Psoas muscle (tissue), 8 donors: ENCODE measurements around the gene HES2. TPM values are rescaled to one million over a fixed set of nuclear protein-coding genes. Genes with fewer than 3 reads are reported as not detected.

ENCODE experiments used
- ATAC-seq, 4 donors: fragments of 200-7000 bp; cut with Tn5 transposase; one replicate each; pipeline ENCODE4 v1.9.1; 2020; ENCODE audit warnings: moderate library complexity in 3 of 4, mild to moderate bottlenecking in 2 of 4
- DNase-seq, 2 donors: peaks; one replicate each; pipeline ENCODE4 v3.0.0-alpha.2; 2020
- H3K27ac ChIP-seq: fragments of 200-600 bp; one replicate; pipeline ENCODE4 v1.8.0; 2022
- H3K27me3 ChIP-seq, 3 donors: fragments of 200-600 bp in 1 of 3; one replicate each; pipeline versions ENCODE4 v1.6.1 to v1.8.0; 2013 to 2022; ENCODE audit warnings: low read length in 2 of 3, mild to moderate bottlenecking in 2 of 3, moderate library complexity in 1 of 3; ENCODE audit not compliant: insufficient read depth in 3 of 3
- H3K36me3 ChIP-seq, 2 donors: fragments of 200-600 bp in 1 of 2; one replicate each; pipeline versions ENCODE4 v1.6.1 to v1.8.0; 2013 to 2022; ENCODE audit warnings: low read depth in 1 of 2, mild to moderate bottlenecking in 1 of 2, moderate library complexity in 1 of 2; ENCODE audit not compliant: insufficient read depth in 1 of 2
- H3K4me1 ChIP-seq: fragments of 200-600 bp; one replicate; pipeline ENCODE4 v1.8.0; 2022
- H3K4me3 ChIP-seq: fragments of 200-600 bp; one replicate; pipeline ENCODE4 v1.8.0; 2022; ENCODE audit warnings: mild to moderate bottlenecking
- H3K9me3 ChIP-seq: fragments of 200-600 bp; one replicate; pipeline ENCODE4 v1.8.0; 2022
- CTCF ChIP-seq: fragments of 200-600 bp; IDR thresholded peaks from one replicate; pipeline ENCODE4 v1.8.0; 2022; ENCODE audit warnings: antibody characterized with exemption
- WGBS, 3 donors: extraction: QIAGEN DNeasy Blood & Tissue Kit; methylation state at CpG; one replicate each; pipeline versions ENCODE4 v1.1.6 to v1.1.7; 2013; 5-methylcytosine and 5-hydroxymethylcytosine counted together
- intact Hi-C, 2 donors: fragments of 100-400 bp; cut with DNase I; formaldehyde crosslinking; loops; one replicate each; pipeline versions ENCODE4 v1.11.0 to v1.14.2; 2022
- polyA plus RNA-seq, 3 donors: library from polyadenylated mRNA; stranded (reverse); fragments of 200-250 nt; gene quantifications; one replicate each; pipeline ENCODE4 v1.2.3, GENCODE V29; 2013
- total RNA-seq, 4 donors: library from RNA; stranded (reverse); fragmentation: NEBNext Ultra II Directional in 2 of 4; extraction: Animal tissue kit (Norgen Biotek cat#: 25700) in 2 of 4; gene quantifications; one replicate each; pipeline versions ENCODE4 v1.2.1 to v1.2.4, GENCODE V29; 2021 to 2023
- donor health status: healthy with polysubstance abuse.
- donor health status: DM: no; HTN: no; CAD: no; lungs with moderate emphysema.
- donor health status: Bipolar disorder and iron deficiency.
- donor health status: healthy.
- donor health status: DM: yes; HTN: yes; CAD: no.
- donor health status: DM: no; HTN: no; CAD: no.
- donor health status: DM: no; HTN: no; CAD: no.
- donor health status: DM: yes; HTN: yes; CAD: no.

The HES2 gene
- total and polyA plus RNA-seq, 7 donors: 0.06 to 0.13 TPM; not detected in 5

DNA sequence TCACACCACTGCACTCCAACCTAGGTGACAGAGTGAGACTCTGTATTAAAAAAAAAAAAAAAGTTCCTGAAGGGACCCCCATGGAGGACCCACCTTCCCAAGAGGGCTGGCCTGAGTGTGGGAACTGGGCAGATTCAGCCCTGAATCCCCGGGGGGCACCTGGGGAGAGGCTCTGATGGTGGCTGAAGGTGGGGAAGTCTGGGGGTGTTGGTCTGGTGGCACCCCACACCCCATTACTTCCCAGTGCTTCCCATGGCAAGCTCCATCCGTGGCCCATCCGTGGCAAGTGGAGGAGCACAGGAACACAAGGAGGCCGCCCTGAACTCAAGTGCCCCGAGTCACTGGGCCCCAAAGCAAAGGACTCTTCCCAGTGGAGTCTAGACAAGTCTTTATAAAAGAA is 47.0 kb upstream of the HES2 start:
- Histone ChIP-seq H3K27ac (no peak overlapping the region), H3K4me3 (no peak overlapping the region), H3K4me1 (no peaks in the 10 kb centered on the region), H3K27me3 (peaks cover 0 to 29% (median 6%) of the 10 kb centered on the region in 3 donors), H3K36me3 (peaks cover 0 to 4% of the 10 kb centered on the region in 2 donors), H3K9me3 (no peaks in the 10 kb centered on the region)
- no peak for DNase-seq
- ATAC-seq: no peak
- WGBS, 3 donors: 88 to 97% (median 91%) methylated on average over 5 of the region's 5 CpGs
- intact Hi-C loops: no loop called here
- TF ChIP-seq CTCF: no peak

- WGBS, 3 donors: 40 to 62% (median 45%) methylated on average over 41 to 43 of the region's 43 CpGs
- no peak for TF ChIP-seq CTCF
- Histone ChIP-seq H3K27me3 (peaks cover 0 to 35% (median 5%) of the 10 kb centered on the region in 3 donors), H3K4me3 (no peak within 1 kb of the TSS), H3K36me3 (no peaks in the 10 kb centered on the region), H3K4me1 (no peaks in the 10 kb centered on the region), H3K9me3 (no peaks in the 10 kb centered on the region), H3K27ac (no peak within 1 kb of the TSS)
- ATAC-seq: no peak
- intact Hi-C loops: no loop called here
- DNase-seq: no peak
Observed at GRCh38 chr1:6466023-6466422, 46.3 kb upstream of the HES2 start, which contains the start of gene TNFRSF25. Gene TNFRSF25 (minus strand): TSS chr1:6466173. CDS start chr1:6466107, 66 bp downstream.

DNA sequence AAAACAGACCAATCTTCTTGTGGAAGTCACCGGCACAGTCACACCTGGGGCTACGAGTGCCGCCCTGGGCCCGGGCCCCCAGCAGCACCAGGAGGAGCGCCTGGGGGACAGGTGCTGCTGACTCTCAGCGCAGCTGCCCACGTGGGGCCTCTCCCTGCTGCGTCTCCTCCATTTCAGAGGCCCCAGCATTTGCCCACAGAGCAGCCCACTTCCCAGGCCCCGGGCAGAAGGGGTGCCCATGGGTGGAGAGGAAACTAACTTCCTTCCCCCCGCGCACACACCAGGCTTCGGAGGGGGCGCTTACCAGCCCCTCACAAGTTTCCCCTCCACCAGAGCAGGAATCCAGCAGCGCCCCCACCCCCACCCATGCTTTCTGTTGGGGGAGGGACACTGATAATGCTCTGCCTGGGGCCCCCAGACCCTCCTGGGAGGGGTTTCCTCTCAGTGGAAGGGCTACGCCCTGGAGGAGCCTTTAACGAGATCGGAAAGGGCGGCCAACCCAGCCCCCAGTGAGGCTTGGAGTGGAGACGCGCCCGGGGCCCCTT is 45.8 kb upstream of the HES2 start:
- ATAC-seq (no peak), DNase-seq (no peak)
- 66 to 67% (median 67%) methylated on average over 20 to 21 of the region's 21 CpGs for WGBS, 3 donors
- intact Hi-C loops: no loop called here
- Histone ChIP-seq H3K9me3 (no peaks in the 10 kb centered on the region), H3K27ac (no peak overlapping the region), H3K4me1 (no peaks in the 10 kb centered on the region), H3K27me3 (peaks cover 0 to 39% (median 7%) of the 10 kb centered on the region in 3 donors), H3K36me3 (no peaks in the 10 kb centered on the region), H3K4me3 (no peak overlapping the region)
- TF ChIP-seq CTCF: no peak

DNA sequence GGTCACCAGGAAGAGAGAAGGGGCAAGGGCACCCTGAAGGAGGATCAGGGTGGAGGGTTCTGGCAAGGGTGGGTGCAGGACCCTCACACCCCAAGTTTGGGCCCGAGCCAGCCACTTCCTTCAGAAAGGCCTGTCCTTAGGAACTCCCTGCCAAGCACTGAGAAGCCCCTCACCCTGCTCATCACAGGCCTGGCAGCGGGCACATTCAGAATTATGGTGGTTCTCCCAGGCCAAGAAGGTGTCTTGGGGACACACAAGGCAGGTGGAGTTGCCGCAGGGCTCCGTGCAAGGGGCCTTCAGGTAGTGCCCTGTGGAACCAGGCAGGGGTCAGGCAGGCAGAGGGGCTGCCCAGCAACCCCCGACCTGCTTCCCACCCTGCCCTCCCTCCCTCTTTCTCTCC is 45.2 kb upstream of the HES2 start:
- TF ChIP-seq CTCF: no peak
- WGBS, 3 donors: 87 to 92% (median 91%) methylated on average over 5 of the region's 5 CpGs
- Histone ChIP-seq H3K4me3 (no peak overlapping the region), H3K27me3 (peaks cover 0 to 45% (median 7%) of the 10 kb centered on the region in 3 donors), H3K9me3 (no peaks in the 10 kb centered on the region), H3K4me1 (no peaks in the 10 kb centered on the region), H3K27ac (no peak overlapping the region), H3K36me3 (no peaks in the 10 kb centered on the region)
- no peak for DNase-seq
- intact Hi-C loops: no loop called here
- ATAC-seq: no peak

GRCh38 chr1:6464514-6464836 is 44.8 kb upstream of the HES2 start:
- no peak for TF ChIP-seq CTCF
- intact Hi-C loops: no loop called here
- WGBS, 3 donors: 68 to 81% (median 81%) methylated on average over 7 of the region's 7 CpGs
- no peak overlapping the region for H3K27ac ChIP-seq
- no peaks in the 10 kb centered on the region for H3K4me1 ChIP-seq
- peaks cover 0 to 49% (median 11%) of the 10 kb centered on the region in 3 donors for H3K27me3 ChIP-seq
- ATAC-seq (peak in 3 of 4 donors; percentile 32 to 48 (median 46)), DNase-seq (no peak)
- H3K36me3 ChIP-seq: no peaks in the 10 kb centered on the region
- H3K9me3 ChIP-seq: no peaks in the 10 kb centered on the region
- no peak overlapping the region for H3K4me3 ChIP-seq
